KMS-11 (cell line): ENCODE results near the gene NFAT5.

Experiments used
- H2AFZ ChIP-seq: fragments of 200-600 bp; sonication (generic); 2 replicates; pipeline ENCODE4 v1.6.1; 2016; ENCODE audit warnings: antibody characterized with exemption, mixed run types, low read depth
- H3K27ac ChIP-seq: fragments of 200-600 bp; sonication (generic); 2 replicates; pipeline ENCODE4 v1.6.1; 2016; ENCODE audit warnings: mild to moderate bottlenecking, mixed run types
- H3K27me3 ChIP-seq: fragments of 200-600 bp; sonication (generic); 2 replicates; pipeline ENCODE4 v1.6.1; 2017; ENCODE audit warnings: mild to moderate bottlenecking, low read depth, mixed run types, moderate library complexity; ENCODE audit not compliant: insufficient read depth
- H3K36me3 ChIP-seq: fragments of 200-600 bp; sonication (generic); 2 replicates; pipeline ENCODE4 v1.6.1; 2017; ENCODE audit warnings: mild to moderate bottlenecking, mixed run types; ENCODE audit not compliant: insufficient read depth
- H3K4me1 ChIP-seq: fragments of 200-600 bp; sonication (generic); 2 replicates; pipeline ENCODE4 v1.6.1; 2016; ENCODE audit warnings: mild to moderate bottlenecking, low read depth, mixed run types; ENCODE audit not compliant: poor library complexity, severe bottlenecking
- H3K4me2 ChIP-seq: fragments of 200-600 bp; sonication (generic); 2 replicates; pipeline ENCODE4 v1.7.0; 2016; ENCODE audit warnings: mild to moderate bottlenecking, mixed run types
- H3K4me3 ChIP-seq: fragments of 200-600 bp; sonication (generic); IDR thresholded peaks from 2 replicates; pipeline ENCODE4 v1.6.1; 2017; ENCODE audit warnings: low read depth, low read length, mixed read lengths; ENCODE audit not compliant: insufficient read depth
- H3K79me2 ChIP-seq: fragments of 200-600 bp; sonication (generic); 2 replicates; pipeline ENCODE4 v1.6.1; 2016; ENCODE audit warnings: low read depth, mixed run types; ENCODE audit not compliant: insufficient read depth
- H3K9ac ChIP-seq: fragments of 200-600 bp; sonication (generic); 2 replicates; pipeline ENCODE4 v1.6.1; 2016; ENCODE audit warnings: mild to moderate bottlenecking, mixed run types
- H4K20me1 ChIP-seq: fragments of 200-600 bp; sonication (generic); 2 replicates; pipeline ENCODE4 v1.6.1; 2016; ENCODE audit warnings: mild to moderate bottlenecking, mixed run types; ENCODE audit not compliant: insufficient read depth
- CTCF ChIP-seq: fragments of 200-600 bp; sonication (generic); conservative IDR thresholded peaks from 2 replicates; pipeline ENCODE4 v1.6.1; 2017; ENCODE audit warnings: low read depth, mild to moderate bottlenecking, antibody characterized with exemption, low read length, moderate library complexity, mixed read lengths

Gene NFAT5

GRCh38 chr16:69672315-69672997 is 106.7 kb downstream of the NFAT5 start:
- H3K36me3 ChIP-seq = peaks cover 2% of the 10 kb centered on the region; the same call in 1 of the 2 replicates
- no peak overlapping the region for H3K27ac ChIP-seq
- peaks cover 5% of the 10 kb centered on the region for H3K4me1 ChIP-seq

DNA sequence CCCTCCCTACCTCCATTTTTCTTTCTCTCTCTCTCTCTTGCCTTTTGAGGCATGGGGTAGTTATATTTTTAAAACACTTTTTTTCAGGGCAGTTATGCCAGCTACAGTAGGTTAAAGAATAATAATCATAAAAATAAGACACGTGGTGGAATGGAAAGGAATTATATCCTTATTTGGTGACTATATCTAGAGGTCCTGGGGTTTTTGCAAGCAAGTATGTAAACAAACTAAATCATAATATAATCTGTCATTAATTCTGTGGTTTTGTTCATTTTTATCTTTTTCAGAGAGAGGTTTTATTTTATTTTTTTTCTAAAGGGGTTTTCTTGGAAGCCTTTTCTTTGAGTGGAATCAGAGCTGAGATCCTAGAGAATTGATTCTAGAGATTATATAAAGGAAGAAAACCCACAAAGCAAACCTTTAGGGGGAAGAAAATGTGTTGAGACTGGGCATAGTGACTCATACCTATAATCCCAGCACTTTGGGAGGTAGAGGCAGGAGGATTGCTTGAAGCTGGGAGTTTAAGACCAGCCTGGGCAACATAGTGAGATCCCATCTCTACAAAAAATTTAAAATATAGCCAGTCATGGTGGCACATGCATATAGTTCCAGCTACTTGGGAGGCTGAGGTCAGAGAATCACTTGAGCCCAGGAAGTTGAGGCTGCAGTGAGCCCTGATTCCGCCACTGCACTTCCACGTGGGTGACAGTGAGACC is 107.4 kb downstream of the NFAT5 start:
- no peaks in the 10 kb centered on the region for H3K4me1 ChIP-seq

More at GRCh38 chr16:69672315-69672997, 106.7 kb downstream of the NFAT5 start:
- no peak for TF ChIP-seq CTCF
- Histone ChIP-seq H3K4me3 (no peak overlapping the region), H3K4me2 (no peak overlapping the region), H4K20me1 (no peaks in the 10 kb centered on the region), H3K27me3 (no peaks in the 10 kb centered on the region), H3K79me2 (no peaks in the 10 kb centered on the region), H2AFZ (no peak overlapping the region), H3K9ac (no peak overlapping the region)

DNA sequence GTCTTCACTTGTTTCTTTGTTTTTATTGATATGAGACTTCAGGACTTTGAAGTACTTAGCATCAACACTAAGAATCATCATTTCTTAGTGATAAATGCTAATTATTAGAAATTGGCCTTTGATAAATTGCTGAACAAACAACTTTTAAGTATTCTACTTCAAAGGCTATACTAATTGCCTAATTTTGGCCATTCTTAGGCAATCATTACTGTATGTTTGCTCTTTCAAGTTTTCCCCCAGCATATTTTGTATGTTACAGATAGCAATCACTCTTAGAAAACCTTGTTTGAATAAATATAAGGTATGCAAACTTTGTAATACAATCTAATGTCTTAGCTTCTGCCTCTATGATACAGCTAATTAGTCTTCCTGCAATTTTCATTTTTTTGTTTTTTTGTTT is 114.6 kb downstream of the NFAT5 start:
- H2AFZ ChIP-seq = no peak overlapping the region
- H3K27ac ChIP-seq = no peak overlapping the region
- no peak overlapping the region for H3K9ac ChIP-seq
- H3K79me2 ChIP-seq = no peaks in the 10 kb centered on the region
- H3K4me2 ChIP-seq = no peak overlapping the region
- H4K20me1 ChIP-seq = no peaks in the 10 kb centered on the region
- no peaks in the 10 kb centered on the region for H3K4me1 ChIP-seq
- H3K27me3 ChIP-seq = no peaks in the 10 kb centered on the region
- no peak for TF ChIP-seq CTCF
- H3K36me3 ChIP-seq = peaks cover 3% of the 10 kb centered on the region; the same call in 1 of the 2 replicates
- no peak overlapping the region for H3K4me3 ChIP-seq

More for the DNA sequence above, 107.4 kb downstream of the NFAT5 start:
- H3K4me2 ChIP-seq = no peak overlapping the region
- TF ChIP-seq CTCF = no peak
- no peak overlapping the region for H2AFZ ChIP-seq
- no peak overlapping the region for H3K9ac ChIP-seq
- no peak overlapping the region for H3K4me3 ChIP-seq
- no peaks in the 10 kb centered on the region for H3K27me3 ChIP-seq
- H3K27ac ChIP-seq = no peak overlapping the region
- H4K20me1 ChIP-seq = no peaks in the 10 kb centered on the region
- H3K79me2 ChIP-seq = no peaks in the 10 kb centered on the region
- peaks cover 3% of the 10 kb centered on the region; the same call in 1 of the 2 replicates for H3K36me3 ChIP-seq

GRCh38 chr16:69688589-69688988 is 122.8 kb downstream of the NFAT5 start:
- H3K4me3 ChIP-seq = no peak overlapping the region
- no peak for TF ChIP-seq CTCF
- no peaks in the 10 kb centered on the region for H4K20me1 ChIP-seq
- no peak overlapping the region for H3K9ac ChIP-seq
- no peaks in the 10 kb centered on the region for H3K36me3 ChIP-seq
- H3K27ac ChIP-seq = no peak overlapping the region
- H3K79me2 ChIP-seq = no peaks in the 10 kb centered on the region
- no peak overlapping the region for H2AFZ ChIP-seq
- peaks cover 38% of the 10 kb centered on the region for H3K4me1 ChIP-seq
- no peak overlapping the region for H3K4me2 ChIP-seq
- no peaks in the 10 kb centered on the region for H3K27me3 ChIP-seq
